GM18858 (cell line): ENCODE measurements around the gene MSS51.

ENCODE experiments used
- ATAC-seq: cut with Tn5 transposase; IDR thresholded peaks from one replicate; pipeline ENCODE4 v1.9.1; 2021; ENCODE audit not compliant: unreplicated experiment

MSS51 gene

DNA sequence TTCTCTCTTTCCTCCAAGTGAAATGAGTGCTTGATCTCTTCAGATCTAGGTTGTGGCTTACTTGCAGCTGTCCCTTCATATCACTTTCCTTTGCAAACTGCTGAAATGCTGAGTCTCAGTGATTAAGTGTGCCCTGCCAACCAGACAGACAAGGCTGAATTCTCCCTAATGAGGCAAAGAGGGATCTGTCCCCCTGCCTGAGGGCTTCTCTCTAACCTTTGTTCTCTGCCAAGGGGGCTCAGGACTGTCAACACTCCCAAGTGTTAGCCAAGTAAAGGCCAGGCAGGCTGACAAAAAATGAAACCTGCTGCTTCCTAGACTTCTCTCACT is at the start of gene MSS51:
Gene MSS51, minus strand, starts transcription at position 24 of the 330 bp plus-strand sequence. CDS start 5,277 bp downstream, outside the sequence.
- ATAC-seq: no peak

DNA sequence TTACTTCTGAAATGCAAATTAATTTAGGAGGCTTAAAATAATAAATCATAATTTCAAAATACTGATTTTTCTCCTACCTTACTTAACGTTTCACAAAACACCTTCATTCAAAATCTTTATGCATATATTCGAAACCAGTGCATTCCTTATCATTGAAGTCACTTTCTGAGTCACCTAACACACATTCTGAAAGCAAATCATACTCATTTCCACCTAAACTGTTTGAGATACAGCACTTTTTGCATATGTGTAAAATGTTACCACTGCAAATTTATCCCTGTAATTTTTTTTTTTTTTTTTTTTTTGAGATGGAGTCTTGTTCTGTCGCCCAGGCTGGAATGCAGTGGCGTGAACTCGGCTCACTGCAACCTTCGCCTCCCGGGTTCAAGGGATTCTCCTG is 46.8 kb upstream of the MSS51 start:
- ATAC-seq: no peak

DNA sequence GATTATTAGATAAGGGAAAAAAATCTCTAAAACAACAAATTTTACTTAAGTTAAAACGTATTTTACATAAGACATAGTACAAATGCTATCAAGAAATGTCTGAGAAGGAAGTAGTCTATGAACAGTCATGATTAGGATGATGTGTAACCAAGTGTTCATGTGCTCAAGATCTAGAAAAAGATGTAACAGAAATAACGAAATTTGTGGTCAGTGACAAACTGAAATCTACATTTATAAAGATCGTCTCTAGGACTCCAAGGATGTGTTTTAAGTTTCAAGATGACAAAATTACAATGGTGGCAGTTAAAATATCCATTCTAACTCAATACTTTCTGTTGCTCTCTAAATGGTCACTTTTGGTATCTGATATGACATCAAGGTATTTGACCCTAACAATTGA is 45.3 kb upstream of the MSS51 start:
- ATAC-seq: no peak

DNA sequence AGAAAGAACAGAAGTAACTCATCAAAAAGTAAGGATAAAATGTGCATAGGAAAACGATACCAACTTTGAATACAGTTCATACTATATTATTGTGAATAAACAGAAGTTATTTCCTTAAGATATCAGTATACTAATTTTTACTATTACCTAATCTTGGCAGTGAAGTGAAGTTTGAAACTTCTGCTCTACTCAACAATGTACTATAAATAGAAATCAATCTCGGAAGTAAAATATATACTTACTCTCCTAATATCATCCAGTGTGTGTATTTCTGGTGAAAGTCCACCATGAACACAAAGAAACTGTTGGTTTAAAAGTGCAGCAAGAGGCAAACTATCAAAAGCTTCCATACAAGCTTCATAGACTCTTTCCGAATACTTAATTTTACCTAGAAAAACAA is 37.9 kb upstream of the MSS51 start:
- no peak for ATAC-seq

DNA sequence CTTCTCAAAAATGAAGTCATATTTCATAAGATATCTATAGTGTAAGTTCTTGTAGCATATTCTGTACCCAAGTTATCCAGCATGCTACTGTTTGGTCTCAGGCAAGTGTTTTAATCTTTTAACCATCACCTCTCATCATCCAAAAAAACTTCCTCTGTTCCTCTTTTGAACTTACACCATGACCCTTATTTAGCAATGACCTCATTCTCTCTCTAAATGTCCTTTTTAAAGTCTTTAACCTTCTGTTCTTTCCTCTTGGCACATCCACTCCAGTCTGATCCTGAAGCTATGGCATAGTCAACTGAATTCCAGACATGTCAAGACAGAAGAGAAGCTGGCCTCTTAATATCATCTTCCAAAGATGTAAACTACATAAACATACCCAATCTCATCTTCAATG is 36.2 kb upstream of the MSS51 start:
- ATAC-seq: no peak

DNA sequence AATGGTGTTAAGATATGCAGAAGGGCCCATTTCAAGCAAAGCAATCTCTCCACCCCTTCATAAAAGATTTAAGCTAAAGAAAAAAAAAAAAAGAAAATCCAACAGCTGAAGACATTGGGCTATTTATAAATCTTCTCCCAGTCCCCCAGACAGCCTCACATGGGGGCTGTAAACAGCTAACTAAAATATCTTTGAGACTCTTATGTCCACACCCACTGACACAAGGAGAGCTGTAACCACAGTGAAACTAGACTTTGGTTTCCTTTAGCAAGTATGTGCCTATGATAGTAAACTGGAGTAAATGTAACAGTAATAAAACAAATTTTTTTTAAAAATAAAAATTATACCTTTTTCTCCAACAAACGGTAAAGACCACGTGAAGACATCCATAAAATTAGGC is 33.8 kb upstream of the MSS51 start:
- ATAC-seq: no peak

DNA sequence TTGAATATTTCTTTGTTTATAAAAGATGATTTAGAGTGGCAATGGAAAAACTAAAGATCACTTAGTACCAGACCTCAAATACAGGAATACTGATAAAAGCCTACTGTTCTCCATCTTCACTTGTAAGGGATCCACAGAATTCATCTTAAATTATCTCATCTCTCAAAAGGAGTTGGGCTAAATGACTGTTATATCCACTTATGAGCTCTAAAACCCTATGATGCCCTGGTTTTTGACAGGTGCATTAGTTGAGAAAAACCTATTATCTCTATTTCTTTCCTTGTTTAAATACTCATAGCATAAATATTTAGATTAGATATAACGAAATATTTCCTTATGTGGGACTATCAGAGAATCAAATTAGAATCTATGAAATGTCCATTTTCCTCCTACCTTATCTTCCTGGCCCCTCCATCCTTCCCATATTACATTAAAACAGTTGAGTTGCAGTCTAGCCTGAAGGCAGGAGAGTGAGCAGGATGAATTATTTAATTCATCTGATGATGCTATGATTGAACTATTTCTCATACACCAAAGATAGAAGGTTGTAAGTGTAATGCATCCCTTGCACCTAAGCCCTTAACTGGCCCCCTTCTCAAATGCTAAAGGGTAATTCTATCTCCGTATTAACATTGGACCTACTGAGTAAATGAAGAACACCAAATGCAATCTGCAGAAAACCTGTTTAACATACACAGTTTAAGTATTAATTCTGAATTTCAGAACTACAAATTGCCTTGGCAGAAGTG is 32.8 kb upstream of the MSS51 start:
- ATAC-seq: no peak

DNA sequence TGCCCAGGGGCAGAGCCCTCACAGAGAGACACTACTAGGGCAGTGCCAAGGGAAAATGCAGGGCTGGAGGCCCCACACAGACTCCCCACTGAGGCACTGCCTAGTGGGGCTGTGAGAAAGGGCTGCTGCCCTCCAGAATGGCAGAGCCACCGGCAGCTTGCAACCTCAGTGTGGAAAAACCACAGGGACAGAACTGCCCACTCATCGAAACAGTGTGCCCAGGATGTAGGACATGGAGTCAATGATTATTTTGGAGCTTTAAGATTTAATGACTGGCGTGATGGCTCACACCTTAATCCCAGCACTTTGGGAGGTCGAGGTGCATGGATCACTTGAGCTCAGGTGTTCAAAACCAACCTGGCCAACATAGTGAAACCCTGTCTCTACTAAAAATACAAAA is 27.5 kb upstream of the MSS51 start:
- ATAC-seq: no peak

DNA sequence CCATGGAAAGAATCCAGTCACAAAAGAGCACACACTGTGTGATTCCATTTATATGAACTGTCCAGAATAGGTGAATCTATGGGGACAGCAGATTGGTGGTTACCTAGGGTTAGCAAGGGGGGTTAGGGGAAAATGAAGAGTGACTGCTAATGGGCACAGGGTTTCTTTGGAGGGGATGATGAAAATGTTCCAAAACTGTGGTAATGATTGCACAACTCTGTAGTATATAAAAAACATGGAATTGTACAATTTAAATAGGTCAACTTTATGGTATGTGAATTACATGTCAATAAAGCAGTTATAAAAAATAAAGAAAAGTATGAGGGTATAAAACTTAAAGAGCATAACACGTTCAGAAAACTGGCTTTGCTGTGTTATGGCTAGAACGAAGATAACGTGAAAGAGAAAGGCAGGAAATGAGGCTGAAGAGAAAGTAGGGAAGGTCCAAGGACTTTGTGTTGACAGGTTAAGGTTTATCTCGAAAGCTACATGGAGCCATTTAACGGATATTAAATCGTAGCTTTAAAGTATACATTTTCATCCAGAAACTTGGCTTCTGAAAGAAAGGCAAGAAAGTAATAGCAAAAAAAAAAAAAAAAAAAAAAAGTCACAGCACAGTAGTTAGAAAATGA is 26.4 kb upstream of the MSS51 start:
- ATAC-seq: no peak

DNA sequence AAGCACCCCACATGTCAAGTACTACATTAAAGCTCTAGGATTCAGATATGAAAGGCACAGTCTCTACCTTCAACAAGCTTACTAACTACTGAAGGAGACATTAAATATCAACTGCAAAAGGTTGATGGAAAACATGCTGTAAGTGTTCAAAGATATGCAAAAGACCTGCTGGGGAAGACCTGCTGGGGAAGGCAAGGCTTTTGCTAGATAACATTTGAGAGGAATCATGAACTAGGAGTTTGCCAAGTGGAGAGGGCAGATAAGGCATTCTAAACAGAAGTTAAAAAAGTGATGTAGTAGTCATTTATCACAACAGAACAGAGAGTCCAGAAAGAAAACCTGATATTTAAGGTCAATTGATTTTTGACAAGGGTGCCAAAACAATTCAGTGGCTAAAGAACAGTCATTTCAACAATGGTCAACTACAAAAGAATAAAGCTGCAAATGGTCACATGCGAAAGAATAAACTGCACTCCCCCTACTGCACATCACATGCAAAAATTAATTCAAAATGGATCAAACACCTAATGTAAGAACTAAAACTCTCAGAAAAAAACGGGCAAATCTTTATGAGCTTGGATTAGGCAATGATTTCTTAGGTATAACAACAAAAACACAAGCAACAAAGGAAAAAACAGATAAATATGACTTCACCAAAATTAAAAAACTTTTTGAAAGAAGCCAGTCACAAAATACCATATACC is 23.0 kb upstream of the MSS51 start:
- ATAC-seq: no peak

DNA sequence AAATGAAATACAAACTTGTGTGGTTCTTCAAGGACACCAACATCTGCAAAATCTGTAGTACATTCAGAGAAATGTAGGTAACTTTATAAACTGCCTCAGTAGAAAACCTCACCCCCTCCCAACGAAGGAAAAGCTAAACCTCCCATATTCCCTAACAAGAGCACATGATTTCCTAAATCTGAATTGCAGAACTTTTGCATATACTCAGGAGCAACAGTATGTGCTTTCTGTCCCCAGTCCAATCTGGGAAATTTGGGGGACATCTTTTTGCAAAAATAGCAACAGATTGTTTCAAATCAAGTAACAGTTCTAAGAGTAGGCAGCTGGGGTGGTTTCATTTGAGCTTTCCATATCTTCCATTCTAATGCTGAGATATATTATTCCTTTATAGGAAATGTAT is 15.8 kb upstream of the MSS51 start:
- ATAC-seq: no peak

DNA sequence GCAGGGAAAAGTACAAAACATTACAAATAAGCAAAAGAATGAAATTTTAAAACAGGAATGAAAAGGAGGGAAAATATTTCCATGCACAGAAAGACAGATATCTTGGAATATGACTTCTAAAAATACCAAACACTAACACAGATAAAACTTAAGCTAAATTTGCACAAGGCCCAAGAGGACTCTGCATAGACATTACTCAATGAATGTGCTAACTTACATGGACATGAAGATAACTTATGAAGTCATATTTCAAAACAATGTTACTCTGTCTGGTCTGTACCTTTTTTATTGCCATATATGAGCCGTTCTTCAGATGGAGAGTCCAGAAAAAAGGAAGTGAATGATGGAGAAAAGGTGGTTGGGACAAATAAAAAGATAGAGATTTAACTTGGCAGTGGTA is 15.0 kb upstream of the MSS51 start:
- no peak for ATAC-seq

DNA sequence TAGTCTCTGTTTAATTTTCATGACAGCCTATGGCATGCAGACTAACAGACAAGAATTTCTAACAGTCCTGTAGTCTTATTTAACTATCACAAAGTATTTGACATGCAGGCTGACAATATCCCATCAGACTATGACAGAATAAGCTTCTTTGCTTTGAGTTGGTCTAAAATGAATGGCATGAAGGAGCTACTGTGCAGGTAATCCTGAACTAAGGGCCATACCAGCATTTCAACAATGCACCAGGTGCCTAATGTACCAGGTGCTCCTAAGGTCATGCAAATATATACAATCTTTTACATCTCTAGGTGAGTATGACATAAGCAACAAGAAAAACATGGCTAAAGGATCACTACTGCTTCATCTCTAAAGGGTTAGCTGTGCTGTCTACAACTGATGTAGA is 13.6 kb upstream of the MSS51 start:
- no peak for ATAC-seq

DNA sequence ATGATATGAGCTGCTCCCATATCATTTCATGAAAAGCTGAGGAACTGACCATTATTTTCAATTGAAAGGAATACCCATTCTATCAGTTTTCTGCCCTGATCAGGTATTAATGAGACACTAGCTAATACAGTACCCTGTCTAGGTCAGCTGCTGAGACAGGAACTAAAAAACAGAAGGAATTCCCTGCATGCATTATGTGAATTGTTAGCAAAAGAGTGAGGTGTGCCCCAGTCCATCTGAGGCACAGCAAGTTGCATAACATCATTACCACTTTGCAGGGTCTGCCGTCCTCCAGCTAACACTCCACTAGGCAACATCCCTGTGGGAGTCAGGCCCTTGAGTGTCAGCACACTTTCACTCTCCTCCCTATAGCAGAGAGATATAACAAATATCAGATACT is 11.1 kb upstream of the MSS51 start:
- no peak for ATAC-seq

DNA sequence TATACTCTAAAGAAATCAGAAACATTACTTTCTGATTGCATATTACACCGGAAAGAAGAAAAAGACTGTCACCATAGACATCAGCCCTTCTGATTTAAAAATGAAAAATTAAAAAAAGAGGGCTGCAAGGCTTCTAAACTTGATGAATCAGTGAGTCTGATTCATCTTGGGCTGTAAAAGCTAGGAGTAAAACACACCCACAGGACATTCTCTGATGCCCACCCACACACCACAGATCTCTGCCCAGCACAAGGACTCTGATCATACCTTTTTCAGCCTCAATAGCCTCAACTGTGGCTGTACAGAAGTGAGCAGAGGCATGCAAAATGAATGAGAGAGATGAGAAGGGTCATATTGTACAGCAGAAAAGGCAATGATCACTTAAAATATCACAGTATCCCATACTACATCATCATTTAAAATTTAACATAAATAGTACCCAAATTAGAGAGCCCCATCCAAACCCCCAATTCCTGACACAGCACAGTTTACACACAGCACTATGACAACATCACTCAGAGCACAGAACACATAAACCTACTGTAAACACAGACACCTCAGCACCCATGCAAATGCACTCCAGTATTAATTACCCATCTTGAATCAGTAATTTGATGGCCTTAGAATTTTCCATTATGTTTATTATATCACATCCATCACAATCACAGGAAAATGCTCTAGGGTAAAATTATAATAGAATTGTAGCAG is 6.4 kb upstream of the MSS51 start:
- no peak for ATAC-seq

DNA sequence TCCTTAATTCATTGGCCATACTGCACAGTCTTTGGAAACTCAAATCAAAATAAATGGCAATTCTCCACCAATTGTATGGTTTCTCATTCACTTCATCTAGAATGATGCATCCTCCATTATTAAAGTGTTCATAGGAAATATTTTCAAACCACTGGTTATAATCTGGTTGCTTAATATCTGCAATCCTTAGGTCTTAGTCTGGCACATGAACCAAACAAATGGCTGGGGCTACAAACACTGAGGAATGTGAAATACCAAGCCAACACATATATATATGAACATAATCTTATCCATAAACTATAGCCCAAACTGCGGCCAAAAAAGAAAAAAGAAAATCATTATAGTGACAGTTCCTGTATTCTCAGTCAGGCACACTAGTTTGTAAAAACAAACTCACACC is 5.7 kb upstream of the MSS51 start:
- ATAC-seq: no peak

DNA sequence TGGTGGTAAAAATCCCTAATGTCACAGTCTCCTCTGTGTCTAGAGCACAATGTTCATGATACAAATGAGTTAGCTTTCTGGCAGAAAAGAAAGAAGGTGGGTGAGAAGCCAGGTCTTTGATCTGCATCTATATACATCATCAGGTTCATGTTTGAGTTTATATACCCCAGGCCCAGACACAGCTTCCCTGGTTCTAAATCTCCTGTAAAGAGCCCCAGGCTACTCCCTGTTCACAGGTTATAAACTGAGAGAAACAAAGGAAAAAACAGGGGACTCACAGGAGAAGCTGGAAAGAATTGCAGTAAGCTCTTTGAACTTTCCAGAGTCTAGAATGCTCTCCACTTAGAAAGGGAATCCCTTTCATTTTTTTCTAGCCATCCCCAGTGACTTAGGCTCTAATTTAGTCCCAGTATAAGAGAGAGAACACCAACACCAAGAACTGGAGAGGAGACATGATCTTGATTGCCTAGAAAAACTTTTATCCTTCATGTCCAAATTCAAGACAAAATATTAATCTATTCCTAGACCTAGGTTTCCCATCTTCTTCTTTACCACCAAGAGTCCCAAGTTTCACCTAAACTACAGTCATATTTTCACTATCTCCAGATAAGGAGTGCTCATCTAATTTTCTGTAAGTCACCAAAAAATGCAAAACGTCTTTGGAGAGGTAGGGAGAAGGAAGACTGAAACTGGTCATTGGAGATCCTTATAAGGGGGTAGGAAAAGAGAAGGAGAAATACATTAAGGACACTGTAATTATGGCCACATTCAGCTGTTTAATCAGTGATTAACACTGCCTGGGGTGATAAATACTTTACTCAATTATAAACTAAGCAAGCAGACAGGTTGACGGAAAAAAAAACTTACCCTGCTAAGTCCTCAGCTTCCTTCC is 469 bp downstream of the MSS51 start:
- no peak for ATAC-seq

DNA sequence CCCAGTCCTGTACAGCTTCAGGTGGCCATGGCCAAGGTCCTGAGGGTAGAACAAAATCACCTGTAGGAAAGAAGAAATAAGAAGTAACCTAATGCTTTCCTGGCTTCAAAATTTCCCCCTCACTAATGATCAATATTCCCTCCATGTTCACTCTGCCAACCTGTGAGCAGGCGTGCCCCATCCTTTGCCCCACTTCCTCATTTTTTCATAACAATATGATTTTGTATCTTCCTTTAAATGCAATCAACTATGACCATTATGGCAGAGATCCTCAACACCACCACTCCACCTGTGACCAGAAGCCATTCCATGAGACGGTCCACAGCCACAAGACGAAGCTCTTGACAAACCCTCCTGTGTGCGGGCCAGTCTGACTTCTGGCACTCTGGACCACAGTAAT is 7.0 kb downstream of the MSS51 start:
- no peak for ATAC-seq

DNA sequence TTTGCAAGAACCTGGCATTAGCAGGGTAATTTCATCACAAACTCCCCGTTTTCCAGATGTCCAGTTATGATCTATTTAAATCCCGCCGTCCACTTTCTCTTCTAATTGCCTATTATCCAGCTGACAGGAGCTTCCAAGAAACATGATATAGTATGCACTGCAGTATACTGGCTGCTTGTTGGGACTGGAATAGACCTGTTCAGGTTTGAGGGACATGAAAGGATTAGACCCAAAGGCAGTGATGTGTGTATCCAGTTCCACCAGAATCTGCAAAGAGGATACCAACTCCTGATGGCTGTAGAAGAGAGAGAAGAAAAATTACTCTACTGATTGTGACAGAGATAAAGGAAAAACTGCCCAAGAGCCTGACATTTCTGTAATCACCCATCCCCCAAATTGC is 8.9 kb downstream of the MSS51 start:
- ATAC-seq: no peak

DNA sequence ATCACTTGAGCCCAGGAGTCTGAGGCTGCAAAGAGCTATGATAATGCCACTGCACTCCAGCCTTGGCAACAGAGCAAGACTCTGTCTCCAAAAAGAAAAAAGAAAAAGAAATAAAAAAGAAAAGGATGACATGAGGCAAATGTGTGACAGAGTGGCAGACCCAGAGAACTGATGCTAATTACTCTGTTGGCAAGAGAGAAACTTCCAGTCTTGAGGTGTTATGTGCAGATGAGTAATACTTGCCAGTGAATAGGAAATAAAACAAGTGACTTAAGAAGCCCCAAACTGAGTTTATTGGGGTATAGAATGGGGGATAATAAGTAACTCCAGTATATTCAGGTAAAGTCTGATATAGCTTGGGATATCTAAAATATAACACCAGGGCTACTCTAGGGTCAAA is 10.1 kb downstream of the MSS51 start:
- no peak for ATAC-seq

DNA sequence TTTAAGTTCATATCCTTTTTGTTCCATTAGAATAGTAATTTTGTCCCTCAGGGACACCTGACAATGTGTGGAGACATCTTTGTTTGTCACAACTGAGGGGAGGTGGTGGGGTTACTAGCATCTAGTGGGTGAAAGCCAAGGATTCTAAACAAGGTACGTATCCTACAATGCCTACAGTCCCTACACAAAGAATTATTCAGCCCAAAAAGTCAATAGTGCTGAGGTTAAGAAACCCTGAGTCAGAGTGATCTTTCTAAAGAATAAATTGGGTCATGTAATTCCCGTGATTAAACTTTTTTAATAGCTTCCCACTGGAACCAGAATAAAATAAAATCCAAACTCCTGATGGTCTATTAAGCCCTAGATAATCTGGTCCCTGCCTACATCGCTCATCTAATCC is 16.8 kb downstream of the MSS51 start:
- ATAC-seq: no peak
